Ishikawa (cell line): ENCODE data around the gene MRPS12.

Experiments used
- CEBPB ChIP-seq: IDR thresholded peaks from 2 replicates; pipeline ENCODE4 v1.6.1; 2012
- CREB1 ChIP-seq: IDR thresholded peaks from 2 replicates; pipeline ENCODE4 v1.6.1; 2012; ENCODE audit warnings: low read depth
- EGR1 ChIP-seq: IDR thresholded peaks from 2 replicates; pipeline ENCODE4 v1.6.1; 2012
- EP300 ChIP-seq: IDR thresholded peaks from 2 replicates; pipeline ENCODE4 v1.6.1; 2012; ENCODE audit warnings: borderline replicate concordance
- FOXM1 ChIP-seq: IDR thresholded peaks from 2 replicates; pipeline ENCODE4 v1.6.1; 2012; ENCODE audit warnings: low read depth, borderline replicate concordance
- NFIC ChIP-seq: IDR thresholded peaks from 2 replicates; pipeline ENCODE4 v1.6.1; 2012
- RAD21 ChIP-seq: IDR thresholded peaks from 2 replicates; pipeline ENCODE4 v1.6.1; 2012; ENCODE audit warnings: low read depth
- TAF1 ChIP-seq: IDR thresholded peaks from 2 replicates; pipeline ENCODE4 v1.6.1; 2012; ENCODE audit warnings: low read depth, mild to moderate bottlenecking
- TCF12 ChIP-seq: IDR thresholded peaks from 2 replicates; pipeline ENCODE4 v1.6.1; 2012; ENCODE audit warnings: low read depth
- TEAD4 ChIP-seq: IDR thresholded peaks from 2 replicates; pipeline ENCODE4 v1.6.1; 2012
- YY1 ChIP-seq: IDR thresholded peaks from 2 replicates; pipeline ENCODE4 v1.6.1; 2012; ENCODE audit warnings: low read depth
- ZBTB7A ChIP-seq: IDR thresholded peaks from 2 replicates; pipeline ENCODE4 v1.6.1; 2012; ENCODE audit warnings: low read depth
- TF ChIP-seq, protein P1 (sequence below): IDR thresholded peaks from 2 replicates; pipeline ENCODE4 v1.6.1; 2012
- TF ChIP-seq, protein P2 (sequence below): IDR thresholded peaks from 2 replicates; pipeline ENCODE4 v1.6.1; 2012; ENCODE audit warnings: low read depth, mild to moderate bottlenecking
- TF ChIP-seq, protein P3 (sequence below): IDR thresholded peaks from 2 replicates; pipeline ENCODE4 v1.6.1; 2012

MRPS12 gene

DNA sequence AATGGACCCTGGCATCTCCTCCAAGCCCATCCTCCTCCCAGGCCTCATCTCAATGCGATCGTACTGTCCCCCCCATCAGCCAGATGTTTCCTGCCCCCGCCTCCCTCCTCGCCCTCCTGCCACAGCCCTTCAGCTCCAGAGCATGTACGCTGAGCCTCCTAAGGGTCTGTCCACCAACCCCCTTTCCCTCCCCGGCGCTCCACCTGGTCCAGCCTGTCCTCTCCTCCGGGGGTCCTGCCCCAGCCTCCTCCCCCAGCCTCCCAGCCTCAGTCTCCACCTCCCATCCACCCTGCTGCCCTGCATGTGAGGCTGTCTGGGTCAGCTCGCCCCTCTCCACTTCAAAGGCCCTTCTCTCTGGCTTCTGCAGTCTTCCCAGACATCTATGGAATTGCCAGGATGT, 35.8 kb upstream of the MRPS12 start:
- TF ChIP-seq, protein P1, sequence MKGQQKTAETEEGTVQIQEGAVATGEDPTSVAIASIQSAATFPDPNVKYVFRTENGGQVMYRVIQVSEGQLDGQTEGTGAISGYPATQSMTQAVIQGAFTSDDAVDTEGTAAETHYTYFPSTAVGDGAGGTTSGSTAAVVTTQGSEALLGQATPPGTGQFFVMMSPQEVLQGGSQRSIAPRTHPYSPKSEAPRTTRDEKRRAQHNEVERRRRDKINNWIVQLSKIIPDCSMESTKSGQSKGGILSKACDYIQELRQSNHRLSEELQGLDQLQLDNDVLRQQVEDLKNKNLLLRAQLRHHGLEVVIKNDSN: no peak
- TF ChIP-seq TAF1 (no peak), EGR1 (no peak), TEAD4 (no peak), FOXM1 (no peak), EP300 (no peak), RAD21 (no peak), CREB1 (no peak), CEBPB (no peak), ZBTB7A (no peak), NFIC (no peak), TCF12 (no peak), YY1 (no peak)
- TF ChIP-seq, protein P2, sequence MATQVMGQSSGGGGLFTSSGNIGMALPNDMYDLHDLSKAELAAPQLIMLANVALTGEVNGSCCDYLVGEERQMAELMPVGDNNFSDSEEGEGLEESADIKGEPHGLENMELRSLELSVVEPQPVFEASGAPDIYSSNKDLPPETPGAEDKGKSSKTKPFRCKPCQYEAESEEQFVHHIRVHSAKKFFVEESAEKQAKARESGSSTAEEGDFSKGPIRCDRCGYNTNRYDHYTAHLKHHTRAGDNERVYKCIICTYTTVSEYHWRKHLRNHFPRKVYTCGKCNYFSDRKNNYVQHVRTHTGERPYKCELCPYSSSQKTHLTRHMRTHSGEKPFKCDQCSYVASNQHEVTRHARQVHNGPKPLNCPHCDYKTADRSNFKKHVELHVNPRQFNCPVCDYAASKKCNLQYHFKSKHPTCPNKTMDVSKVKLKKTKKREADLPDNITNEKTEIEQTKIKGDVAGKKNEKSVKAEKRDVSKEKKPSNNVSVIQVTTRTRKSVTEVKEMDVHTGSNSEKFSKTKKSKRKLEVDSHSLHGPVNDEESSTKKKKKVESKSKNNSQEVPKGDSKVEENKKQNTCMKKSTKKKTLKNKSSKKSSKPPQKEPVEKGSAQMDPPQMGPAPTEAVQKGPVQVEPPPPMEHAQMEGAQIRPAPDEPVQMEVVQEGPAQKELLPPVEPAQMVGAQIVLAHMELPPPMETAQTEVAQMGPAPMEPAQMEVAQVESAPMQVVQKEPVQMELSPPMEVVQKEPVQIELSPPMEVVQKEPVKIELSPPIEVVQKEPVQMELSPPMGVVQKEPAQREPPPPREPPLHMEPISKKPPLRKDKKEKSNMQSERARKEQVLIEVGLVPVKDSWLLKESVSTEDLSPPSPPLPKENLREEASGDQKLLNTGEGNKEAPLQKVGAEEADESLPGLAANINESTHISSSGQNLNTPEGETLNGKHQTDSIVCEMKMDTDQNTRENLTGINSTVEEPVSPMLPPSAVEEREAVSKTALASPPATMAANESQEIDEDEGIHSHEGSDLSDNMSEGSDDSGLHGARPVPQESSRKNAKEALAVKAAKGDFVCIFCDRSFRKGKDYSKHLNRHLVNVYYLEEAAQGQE: no peak
- TF ChIP-seq, protein P3, sequence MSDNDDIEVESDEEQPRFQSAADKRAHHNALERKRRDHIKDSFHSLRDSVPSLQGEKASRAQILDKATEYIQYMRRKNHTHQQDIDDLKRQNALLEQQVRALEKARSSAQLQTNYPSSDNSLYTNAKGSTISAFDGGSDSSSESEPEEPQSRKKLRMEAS: no peak

DNA sequence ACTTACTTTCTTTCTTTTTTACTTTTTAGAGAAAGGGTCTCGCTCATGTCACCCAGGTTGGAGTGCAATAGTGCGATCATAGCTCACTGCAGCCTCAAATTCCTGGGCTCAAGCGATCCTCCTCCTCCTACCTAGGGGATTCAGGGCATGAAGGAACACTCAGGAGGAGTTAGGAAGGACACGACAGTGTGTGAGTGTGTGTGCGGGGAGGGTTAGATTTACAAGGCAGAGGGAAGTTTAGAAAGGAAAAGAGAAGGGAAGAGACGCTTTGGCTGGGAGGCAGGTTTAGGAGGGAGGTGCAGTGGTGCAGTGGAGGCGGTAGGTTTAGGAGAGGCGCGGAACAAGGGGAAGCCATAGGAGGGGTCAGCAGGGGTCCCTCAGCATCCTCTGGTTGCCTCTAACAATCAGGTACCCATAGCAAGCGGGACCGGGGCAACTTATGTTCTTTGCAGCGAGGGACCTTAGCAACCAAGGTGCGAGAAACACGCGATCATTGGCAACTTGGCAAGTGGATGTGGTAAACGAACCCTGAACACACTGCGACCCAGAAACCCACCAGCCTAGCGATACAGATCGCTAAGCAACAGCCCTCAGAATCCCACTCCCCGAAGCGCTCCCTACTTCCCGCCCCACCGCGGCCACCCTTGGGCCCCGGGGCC, 31.8 kb upstream of the MRPS12 start:
- TF ChIP-seq YY1 (no peak), FOXM1 (no peak), CEBPB (no peak), ZBTB7A (no peak), CREB1 (no peak), RAD21 (no peak), TEAD4 (no peak), TAF1 (no peak), NFIC (no peak), EP300 (no peak), TCF12 (no peak), EGR1 (no peak)
- TF ChIP-seq, protein P3: no peak
- TF ChIP-seq, protein P1: no peak
- TF ChIP-seq, protein P2: no peak

DNA sequence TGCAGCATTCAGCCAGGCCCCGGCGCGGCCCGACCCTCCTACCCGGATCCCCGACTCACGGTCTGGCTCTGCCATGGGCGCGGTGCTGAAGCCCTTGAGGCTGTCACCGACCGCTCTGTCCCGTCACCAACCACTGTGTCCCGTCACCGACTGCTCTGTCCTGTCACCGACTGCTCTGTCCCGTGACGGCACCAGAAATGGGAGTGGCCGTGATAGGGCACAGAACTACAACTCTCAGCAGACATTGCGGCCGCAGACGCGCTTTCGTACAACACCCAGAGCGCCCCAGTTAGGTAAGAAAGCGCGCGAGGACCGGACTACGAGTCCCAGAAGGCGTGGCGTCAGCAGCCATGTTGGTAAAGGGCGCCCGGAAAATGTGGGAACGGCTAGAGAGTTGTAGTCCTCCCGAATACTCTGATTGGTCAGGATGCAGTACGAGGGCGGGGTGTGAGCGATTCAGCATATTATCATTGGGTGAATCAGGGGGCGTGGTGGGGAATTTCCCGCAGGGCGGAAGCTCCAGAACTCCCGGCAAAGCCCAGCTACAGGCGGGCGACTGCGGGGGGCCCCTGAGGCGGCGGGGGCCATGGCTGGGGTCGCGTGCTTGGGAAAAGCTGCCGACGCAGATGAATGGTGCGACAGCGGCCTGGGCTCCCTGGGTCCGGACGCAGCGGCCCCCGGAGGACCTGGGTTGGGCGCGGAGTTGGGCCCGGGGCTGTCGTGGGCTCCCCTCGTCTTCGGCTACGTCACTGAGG, 31.1 kb upstream of the MRPS12 start, which contains the start of the genes NFKBIB and SIRT2:
TSS of gene NFKBIB (plus strand) at position 523 of the 755 bp plus-strand sequence. CDS start at position 587, 64 bp downstream.
TSS of gene SIRT2 (minus strand) at position 172 of the 755 bp plus-strand sequence. CDS start at position 75, 97 bp downstream.
- TF ChIP-seq, protein P2: no peak
- peak; percentile 40; the same call in 1 of the 2 replicates for TF ChIP-seq TCF12
- peak; percentile 99 for TF ChIP-seq YY1
- no peak for TF ChIP-seq EP300
- TF ChIP-seq CREB1: peak; percentile 92
- no peak for TF ChIP-seq RAD21
- no peak for TF ChIP-seq FOXM1
- no peak; the same call in 1 of the 2 replicates for TF ChIP-seq EGR1
- TF ChIP-seq, protein P3: peak; percentile 3; the same call in 1 of the 2 replicates
- no peak for TF ChIP-seq NFIC
- TF ChIP-seq TEAD4: peak; percentile 5; the same call in 1 of the 2 replicates
- 0 out of 2 replicates have a peak, but pooled peaks have one; percentile 33 for TF ChIP-seq ZBTB7A
- TF ChIP-seq, protein P1: peak; percentile 43; the same call in 1 of the 2 replicates
- peak; percentile 45 for TF ChIP-seq TAF1
- 0 out of 2 replicates have a peak, but pooled peaks have one; percentile 3 for TF ChIP-seq CEBPB
